OCI-LY1 (cell line): ENCODE data around the gene DHRS7B.
A peak's percentile ranks its signal among the peaks of the same experiment; 100 is the strongest.

ENCODE experiments used
- H2AFZ ChIP-seq: fragments of 200-600 bp; sonication (generic), shearing (Covaris generic); 2 replicates; pipeline ENCODE4 v1.6.0; 2014; ENCODE audit warnings: antibody characterized with exemption, mild to moderate bottlenecking, low read length
- H3F3A ChIP-seq: fragments of 200-600 bp; sonication (generic), shearing (Covaris generic); 2 replicates; pipeline ENCODE4 v1.6.0; 2014; ENCODE audit warnings: mild to moderate bottlenecking, antibody characterized with exemption, low read length, moderate library complexity; ENCODE audit not compliant: insufficient read depth
- H3K27ac ChIP-seq: fragments of 200-600 bp; sonication (generic); 2 replicates; pipeline ENCODE4 v1.5.1; 2014; ENCODE audit warnings: low read length, mixed run types, mild to moderate bottlenecking, low read depth; ENCODE audit not compliant: poor library complexity, severe bottlenecking
- H3K27me3 ChIP-seq: fragments of 200-600 bp; sonication (generic); 2 replicates; pipeline ENCODE4 v1.6.0; 2014; ENCODE audit warnings: antibody characterized with exemption, mild to moderate bottlenecking, low read length, moderate library complexity; ENCODE audit not compliant: insufficient read depth
- H3K36me3 ChIP-seq: fragments of 200-600 bp; sonication (generic); 2 replicates; pipeline ENCODE4 v1.6.1; 2014; ENCODE audit warnings: mild to moderate bottlenecking, antibody characterized with exemption, low read length, moderate library complexity, mixed read lengths; ENCODE audit not compliant: insufficient read depth
- H3K4me1 ChIP-seq: fragments of 200-600 bp; sonication (generic); 2 replicates; pipeline ENCODE4 v1.5.1; 2014; ENCODE audit warnings: mild to moderate bottlenecking, low read length, moderate library complexity; ENCODE audit not compliant: insufficient read depth, severe bottlenecking
- H3K4me2 ChIP-seq: fragments of 200-600 bp; sonication (generic), shearing (Covaris generic); 2 replicates; pipeline ENCODE4 v1.6.1; 2014; ENCODE audit warnings: low read length
- H3K4me3 ChIP-seq: fragments of 200-600 bp; sonication (generic); 2 replicates; pipeline ENCODE4 v1.5.1; 2014; ENCODE audit warnings: low read length, low read depth, mild to moderate bottlenecking, mixed read lengths; ENCODE audit not compliant: poor library complexity, severe bottlenecking
- H3K79me2 ChIP-seq: fragments of 200-600 bp; shearing (Covaris generic); 2 replicates; pipeline ENCODE4 v1.6.1; 2016; ENCODE audit warnings: mixed run types, low read length, mixed read lengths; ENCODE audit not compliant: insufficient read depth
- H3K9ac ChIP-seq: fragments of 200-600 bp; sonication (generic), shearing (Covaris generic); 2 replicates; pipeline ENCODE4 v1.6.1; 2014; ENCODE audit warnings: mild to moderate bottlenecking, low read length, mixed read lengths
- H3K9me2 ChIP-seq: fragments of 200-600 bp; sonication (generic), shearing (Covaris generic); 2 replicates; pipeline ENCODE4 v1.6.1; 2014; ENCODE audit warnings: low read depth, mild to moderate bottlenecking, low read length, mixed read lengths
- H3K9me3 ChIP-seq: fragments of 200-600 bp; shearing (Covaris generic); 2 replicates; pipeline ENCODE4 v1.6.1; 2014; ENCODE audit warnings: low read length, mixed read lengths
- H4K20me1 ChIP-seq: fragments of 200-600 bp; sonication (generic), shearing (Covaris generic); 2 replicates; pipeline ENCODE4 v1.6.0; 2016; ENCODE audit warnings: mild to moderate bottlenecking, low read length; ENCODE audit not compliant: insufficient read depth
- EZH2 ChIP-seq: fragments of 200-600 bp; sonication (generic), shearing (Covaris generic); IDR thresholded peaks from 2 replicates; pipeline ENCODE4 v1.8.0; 2017; ENCODE audit warnings: borderline replicate concordance, mixed run types, mild to moderate bottlenecking, antibody characterized with exemption, low read length, moderate library complexity, mixed read lengths
- TF ChIP-seq, protein P1 (sequence below): fragments of 200-600 bp; sonication (generic), shearing (Covaris generic); IDR thresholded peaks from 2 replicates; pipeline ENCODE4 v1.5.1; 2017; ENCODE audit warnings: mild to moderate bottlenecking, antibody characterized with exemption, low read length, moderate library complexity, mixed read lengths

The DHRS7B gene

DNA sequence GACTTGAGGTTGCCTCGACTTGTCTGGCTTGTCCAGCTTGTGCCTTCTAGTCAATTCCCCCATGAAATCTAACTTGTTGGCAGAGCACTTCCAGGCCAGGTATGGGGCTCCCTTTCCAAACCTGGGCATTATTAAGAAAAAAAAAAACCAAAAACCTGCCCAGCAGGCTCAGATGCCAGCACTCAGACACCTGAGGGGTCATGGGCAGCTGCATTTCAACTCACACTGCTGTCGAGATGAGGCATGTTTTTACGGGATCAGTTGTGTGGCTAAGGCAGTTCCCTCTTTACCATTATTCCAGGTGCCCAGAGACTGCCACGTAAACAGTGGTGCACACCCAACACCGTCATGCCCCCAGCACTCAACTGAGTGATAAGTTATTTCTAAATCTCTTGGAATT is 69.4 kb downstream of the DHRS7B start:
- peaks cover 53% of the 10 kb centered on the region for H3K4me1 ChIP-seq
- H3K4me3 ChIP-seq, result no peak overlapping the region
- H3K27me3 ChIP-seq, result no peaks in the 10 kb centered on the region
- H3K9me2 ChIP-seq, result no peaks in the 10 kb centered on the region
- no peaks in the 10 kb centered on the region for H3F3A ChIP-seq
- no peak overlapping the region for H3K9ac ChIP-seq
- H3K9me3 ChIP-seq, result no peaks in the 10 kb centered on the region
- H3K36me3 ChIP-seq, result peaks cover 24% of the 10 kb centered on the region
- no peak overlapping the region for H3K27ac ChIP-seq
- no peak overlapping the region for H2AFZ ChIP-seq
- no peak for TF ChIP-seq EZH2
- TF ChIP-seq, protein P1, sequence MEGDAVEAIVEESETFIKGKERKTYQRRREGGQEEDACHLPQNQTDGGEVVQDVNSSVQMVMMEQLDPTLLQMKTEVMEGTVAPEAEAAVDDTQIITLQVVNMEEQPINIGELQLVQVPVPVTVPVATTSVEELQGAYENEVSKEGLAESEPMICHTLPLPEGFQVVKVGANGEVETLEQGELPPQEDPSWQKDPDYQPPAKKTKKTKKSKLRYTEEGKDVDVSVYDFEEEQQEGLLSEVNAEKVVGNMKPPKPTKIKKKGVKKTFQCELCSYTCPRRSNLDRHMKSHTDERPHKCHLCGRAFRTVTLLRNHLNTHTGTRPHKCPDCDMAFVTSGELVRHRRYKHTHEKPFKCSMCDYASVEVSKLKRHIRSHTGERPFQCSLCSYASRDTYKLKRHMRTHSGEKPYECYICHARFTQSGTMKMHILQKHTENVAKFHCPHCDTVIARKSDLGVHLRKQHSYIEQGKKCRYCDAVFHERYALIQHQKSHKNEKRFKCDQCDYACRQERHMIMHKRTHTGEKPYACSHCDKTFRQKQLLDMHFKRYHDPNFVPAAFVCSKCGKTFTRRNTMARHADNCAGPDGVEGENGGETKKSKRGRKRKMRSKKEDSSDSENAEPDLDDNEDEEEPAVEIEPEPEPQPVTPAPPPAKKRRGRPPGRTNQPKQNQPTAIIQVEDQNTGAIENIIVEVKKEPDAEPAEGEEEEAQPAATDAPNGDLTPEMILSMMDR, result no peak
- no peaks in the 10 kb centered on the region for H4K20me1 ChIP-seq
- H3K79me2 ChIP-seq, result peaks cover 5% of the 10 kb centered on the region; the same call in 1 of the 2 replicates
- no peak overlapping the region for H3K4me2 ChIP-seq

DNA sequence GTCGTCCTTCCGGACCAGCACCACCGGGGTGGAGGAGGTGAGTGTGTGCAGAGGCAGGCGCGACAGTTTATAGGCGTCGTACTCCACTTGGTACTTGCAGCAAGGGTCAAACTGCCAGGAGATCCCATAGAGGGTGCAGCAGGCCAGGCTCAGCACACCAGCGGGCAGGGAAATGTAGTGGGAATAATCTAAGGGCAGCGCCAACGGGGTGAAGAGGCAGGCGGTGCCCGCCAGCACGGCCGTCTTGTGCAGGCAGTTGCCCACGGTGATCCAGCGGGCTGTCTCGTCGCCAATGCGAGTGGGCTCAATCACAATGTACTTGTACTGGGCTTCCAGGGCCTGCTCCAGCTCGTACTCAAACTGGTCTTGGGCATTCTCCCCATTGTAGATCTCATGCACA is 71.6 kb downstream of the DHRS7B start:
- no peaks in the 10 kb centered on the region for H3K9me2 ChIP-seq
- H4K20me1 ChIP-seq, result no peaks in the 10 kb centered on the region
- H3K27me3 ChIP-seq, result no peaks in the 10 kb centered on the region
- no peak overlapping the region for H3K27ac ChIP-seq
- H3K4me3 ChIP-seq, result no peak overlapping the region
- peaks cover 49% of the 10 kb centered on the region for H3K4me1 ChIP-seq
- peaks cover 19% of the 10 kb centered on the region; the same call in 1 of the 2 replicates for H3K79me2 ChIP-seq
- H3K9ac ChIP-seq, result no peak overlapping the region
- H3F3A ChIP-seq, result no peaks in the 10 kb centered on the region
- H3K4me2 ChIP-seq, result no peak overlapping the region
- TF ChIP-seq, protein P1, result no peak
- no peak for TF ChIP-seq EZH2
- no peak overlapping the region for H2AFZ ChIP-seq
- H3K9me3 ChIP-seq, result no peaks in the 10 kb centered on the region
- peaks cover 27% of the 10 kb centered on the region for H3K36me3 ChIP-seq

DNA sequence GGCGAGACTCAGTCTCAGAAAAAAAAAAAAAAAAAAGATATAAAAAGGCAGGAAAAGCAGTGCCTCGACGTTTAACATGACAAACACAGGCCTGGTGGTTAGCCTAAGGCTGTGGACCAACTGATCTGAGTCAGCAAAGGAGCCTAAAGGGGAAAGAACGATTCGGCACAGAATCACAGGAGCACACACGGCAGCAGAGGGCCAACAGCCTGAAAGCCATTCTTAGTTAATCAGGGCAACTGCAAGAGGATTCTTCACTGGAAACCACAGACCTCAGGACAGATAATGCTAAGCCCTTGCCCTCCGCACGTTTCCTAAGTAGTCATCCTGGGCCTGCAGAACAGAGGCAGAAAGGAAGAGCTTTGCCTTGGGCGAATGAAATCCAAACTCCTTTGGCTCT is 72.5 kb downstream of the DHRS7B start:
- no peaks in the 10 kb centered on the region for H4K20me1 ChIP-seq
- H3K36me3 ChIP-seq, result peaks cover 27% of the 10 kb centered on the region
- H3K79me2 ChIP-seq, result peaks cover 19% of the 10 kb centered on the region; the same call in 1 of the 2 replicates
- TF ChIP-seq, protein P1, result no peak
- TF ChIP-seq EZH2, result no peak
- no peaks in the 10 kb centered on the region for H3K9me3 ChIP-seq
- no peaks in the 10 kb centered on the region for H3F3A ChIP-seq
- H3K27ac ChIP-seq, result peak overlapping the region; percentile 89
- H3K4me3 ChIP-seq, result no peak overlapping the region
- H3K9ac ChIP-seq, result peak overlapping the region; percentile 48; the same call in 1 of the 2 replicates
- peak overlapping the region; percentile 62; the same call in 1 of the 2 replicates for H3K4me2 ChIP-seq
- H2AFZ ChIP-seq, result no peak overlapping the region
- peaks cover 40% of the 10 kb centered on the region for H3K4me1 ChIP-seq
- no peaks in the 10 kb centered on the region for H3K27me3 ChIP-seq
- H3K9me2 ChIP-seq, result no peaks in the 10 kb centered on the region
